NOMO-1 treated with dmso at 0.1 percent for 144 hours (cell line): ENCODE results near the gene SPNS1.
"Not testable (repeated sequence)": the region's sequence is repeated elsewhere in the genome, so short reads cannot be mapped to it uniquely, and the experiment has no call there.

Source experiments
- DNase-seq: peaks from one replicate; lab custom pipeline; 2025; ENCODE audit not compliant: unreplicated experiment; lab: John Stamatoyannopoulos, UW

SPNS1 gene

DNA sequence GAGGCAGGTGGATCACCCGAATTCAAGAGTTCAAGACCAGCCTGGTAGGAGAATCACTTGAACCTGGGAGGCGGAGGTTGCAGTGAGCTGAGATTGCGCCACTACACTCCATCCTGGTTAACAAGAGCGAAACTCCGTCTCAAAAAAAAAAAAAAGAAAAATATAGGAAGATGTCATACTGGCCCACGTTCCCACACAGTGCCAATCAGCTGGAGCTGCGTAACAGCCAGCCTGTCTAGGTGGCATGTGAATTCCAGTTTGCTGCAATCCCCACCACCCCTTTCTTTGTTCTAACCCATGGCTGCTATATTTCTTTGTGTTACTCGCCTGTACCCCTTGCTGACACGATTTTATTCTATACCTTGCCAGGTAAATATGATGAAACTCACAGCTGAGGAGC lies 16.4 kb upstream of the SPNS1 start:
- DNase-seq: no peak

DNA sequence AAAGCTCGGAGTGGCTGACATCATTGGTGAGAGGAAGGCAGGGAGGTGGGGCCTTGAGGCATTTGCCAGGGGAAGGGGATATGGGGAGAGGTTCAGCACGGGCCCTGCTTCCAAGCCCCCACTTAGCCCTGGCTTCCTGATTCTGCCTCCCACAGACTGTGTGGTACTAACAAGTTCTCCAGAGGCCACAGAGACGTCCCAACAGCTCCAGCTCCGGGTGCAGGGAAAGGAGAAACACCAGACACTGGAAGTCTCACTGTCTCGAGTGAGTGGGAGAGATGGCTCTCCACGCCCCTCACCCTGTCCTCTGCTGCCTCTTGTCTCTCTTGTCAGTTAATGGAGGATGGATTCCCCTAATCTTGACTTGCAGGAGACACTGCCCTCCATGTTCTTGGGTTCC lies 15.7 kb upstream of the SPNS1 start:
- DNase-seq: no peak

DNA sequence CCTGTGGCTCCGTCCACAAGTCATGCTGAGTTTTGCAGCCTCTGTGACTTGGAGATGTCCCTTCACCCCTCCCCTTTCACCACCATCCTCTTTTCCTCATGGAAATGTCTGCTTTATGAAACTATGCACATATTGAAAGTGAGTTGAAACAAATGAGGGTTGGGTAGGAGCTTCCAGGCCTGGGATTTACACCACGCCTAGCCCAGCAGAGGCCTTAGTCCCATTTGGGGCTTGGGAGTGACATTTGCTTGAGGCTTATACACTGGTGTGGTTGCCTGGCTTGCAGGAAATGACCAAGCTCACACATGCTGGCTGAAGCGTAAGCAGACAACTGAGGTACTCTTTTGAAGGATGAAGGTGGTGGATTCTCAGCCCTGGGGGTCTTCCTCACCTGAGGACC lies 10.5 kb upstream of the SPNS1 start:
- DNase-seq: no peak

DNA sequence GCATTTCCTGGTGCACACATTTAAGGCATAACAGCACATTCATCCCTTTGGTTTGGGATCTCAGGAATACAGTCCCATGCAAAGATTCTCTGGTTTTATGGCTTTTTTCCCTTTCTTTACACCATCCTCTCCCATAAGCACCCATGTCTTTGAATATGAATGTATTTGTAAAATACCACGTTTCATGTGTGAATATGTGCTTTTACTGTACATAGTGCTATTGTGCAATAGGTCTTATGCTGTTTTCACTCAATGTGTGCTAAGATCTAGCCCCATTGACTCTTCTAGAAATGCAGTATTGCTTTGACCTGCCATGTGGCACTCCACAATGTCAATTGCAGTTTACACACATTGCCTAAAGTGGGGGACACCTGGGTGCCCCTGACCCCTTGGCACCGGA lies 10.1 kb upstream of the SPNS1 start:
- no peak for DNase-seq

DNA sequence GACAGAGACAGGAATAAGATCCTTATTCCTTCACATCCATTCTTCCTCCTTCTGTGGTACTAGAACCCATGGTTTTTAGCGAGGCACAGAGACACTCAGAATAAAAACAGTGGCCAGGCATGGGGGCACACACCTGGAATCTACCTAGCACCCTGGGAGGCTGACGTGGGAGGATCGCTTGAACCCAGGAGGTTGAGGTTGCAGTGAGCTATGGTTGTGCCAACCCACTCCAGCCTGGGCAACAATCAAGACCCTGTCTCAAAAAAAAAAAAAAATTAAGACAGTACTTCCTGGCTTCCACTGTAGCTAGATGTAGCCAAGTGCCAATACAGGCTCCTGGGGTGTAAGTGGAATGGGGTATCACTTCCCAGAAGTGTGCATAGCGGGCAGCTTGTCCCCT lies 7.4 kb upstream of the SPNS1 start:
- no peak for DNase-seq

DNA sequence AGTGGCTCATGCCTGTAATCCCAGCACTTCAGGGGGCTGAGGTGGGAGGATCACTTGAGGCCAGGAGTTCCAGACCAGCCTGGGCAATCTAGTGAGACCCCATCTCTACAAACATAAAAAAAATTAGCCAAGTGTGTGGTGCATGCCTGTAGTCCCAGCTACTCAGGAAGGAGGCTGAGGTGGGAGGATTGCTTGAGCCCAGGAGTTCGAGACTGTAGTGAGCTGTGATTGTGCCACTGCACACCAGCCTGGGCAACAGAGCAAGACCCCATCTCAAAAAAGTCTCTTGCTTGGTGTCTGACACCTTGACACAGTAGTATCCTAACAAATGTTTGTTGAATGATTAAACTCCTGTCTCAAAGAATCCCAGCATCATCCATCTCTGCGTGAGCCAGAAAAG lies 4.9 kb upstream of the SPNS1 start:
- not testable (repeated sequence) for DNase-seq

DNA sequence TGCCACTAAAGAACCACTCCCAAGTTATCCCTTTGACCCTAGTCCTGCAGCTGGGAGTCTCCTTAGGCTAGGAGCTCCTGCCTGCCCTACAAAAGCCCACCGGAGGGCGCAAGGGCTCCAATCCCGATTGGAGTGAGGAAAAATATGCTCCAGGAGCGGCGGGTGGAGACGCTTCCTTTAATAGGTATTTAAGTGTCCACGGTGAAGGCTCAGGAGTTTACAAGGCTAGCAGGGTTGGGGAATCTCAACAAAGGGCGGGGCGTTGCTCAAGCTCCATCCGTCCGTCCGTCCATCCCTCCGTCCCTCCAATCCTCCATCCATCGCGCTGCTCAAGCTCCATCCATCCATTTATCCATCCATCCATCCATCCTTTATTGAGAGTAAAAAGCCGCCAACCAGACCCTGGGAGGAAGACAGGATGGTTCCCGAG lies 556 bp upstream of the SPNS1 start:
- DNase-seq: no peak

DNA sequence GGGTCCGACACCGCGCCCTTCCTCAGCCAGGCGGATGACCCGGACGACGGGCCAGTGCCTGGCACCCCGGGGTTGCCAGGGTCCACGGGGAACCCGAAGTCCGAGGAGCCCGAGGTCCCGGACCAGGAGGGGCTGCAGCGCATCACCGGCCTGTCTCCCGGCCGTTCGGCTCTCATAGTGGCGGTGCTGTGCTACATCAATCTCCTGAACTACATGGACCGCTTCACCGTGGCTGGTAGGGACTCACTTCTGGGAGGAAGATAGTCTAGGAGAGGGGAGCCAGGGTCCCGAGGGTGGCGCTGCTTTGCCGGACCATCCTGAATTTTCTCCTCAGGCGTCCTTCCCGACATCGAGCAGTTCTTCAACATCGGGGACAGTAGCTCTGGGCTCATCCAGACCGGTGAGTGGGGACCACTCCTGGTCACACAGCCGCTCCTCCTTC lies 601 bp downstream of the SPNS1 start:
- no peak for DNase-seq

DNA sequence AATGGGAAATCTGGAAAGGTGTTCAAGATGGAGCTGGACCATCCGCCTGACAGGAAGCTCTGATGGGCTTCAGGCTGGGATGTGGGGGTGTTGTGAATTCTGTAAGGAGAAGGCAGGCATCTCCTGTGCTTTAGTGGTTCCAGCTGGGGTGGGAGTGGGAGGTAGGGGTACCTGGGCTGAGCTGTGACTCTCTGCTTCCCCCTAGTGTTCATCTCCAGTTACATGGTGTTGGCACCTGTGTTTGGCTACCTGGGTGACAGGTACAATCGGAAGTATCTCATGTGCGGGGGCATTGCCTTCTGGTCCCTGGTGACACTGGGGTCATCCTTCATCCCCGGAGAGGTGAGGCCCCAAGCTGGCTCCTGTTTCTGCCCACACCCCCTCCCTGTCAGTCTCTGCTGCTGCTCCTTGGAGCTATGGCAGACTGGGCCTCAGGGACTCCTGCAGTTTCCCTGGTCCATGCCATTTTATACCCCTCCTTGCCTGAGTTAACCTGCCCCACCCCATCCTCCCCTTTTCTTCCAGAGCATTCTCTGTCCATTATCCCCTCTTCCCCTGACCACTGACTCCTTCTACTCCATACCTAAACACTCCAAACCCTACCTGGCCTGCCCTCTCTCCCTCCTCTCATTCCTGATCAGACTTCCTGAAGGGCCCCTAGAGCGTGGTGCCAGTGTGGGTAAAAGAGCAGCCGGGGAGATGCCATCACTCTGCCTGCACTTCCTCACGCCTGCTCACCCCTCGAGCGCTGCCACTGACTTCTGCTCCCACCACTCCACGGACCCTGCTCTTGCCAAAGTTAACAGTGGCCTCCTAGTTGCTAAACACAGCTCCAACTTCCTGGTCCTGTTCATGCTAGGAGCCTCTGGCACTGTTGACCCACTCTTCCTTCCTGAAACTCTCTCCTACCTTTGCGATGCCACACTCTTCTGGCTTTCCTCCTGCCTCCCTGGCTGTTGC lies 3.4 kb downstream of the SPNS1 start:
- no peak for DNase-seq

DNA sequence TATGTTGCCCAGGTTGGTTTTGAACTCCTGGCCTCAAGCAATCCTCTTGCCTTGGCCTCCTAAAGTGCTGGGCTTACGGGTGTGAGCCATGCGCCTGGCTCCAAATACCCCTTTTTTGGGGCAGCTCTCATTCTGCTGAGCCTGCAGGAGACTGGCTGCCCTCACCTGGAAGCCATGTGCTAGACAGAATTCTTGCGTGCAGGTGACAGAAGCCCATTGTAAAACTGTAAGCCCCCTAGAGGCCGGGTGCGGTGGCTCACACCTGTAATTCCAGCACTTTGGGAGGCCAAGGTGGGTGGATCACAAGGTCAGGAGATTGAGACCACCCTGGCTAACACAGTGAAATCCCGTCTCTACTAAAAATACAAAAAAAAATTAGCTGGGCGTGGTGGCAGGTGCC lies 5.8 kb downstream of the SPNS1 start:
- DNase-seq: not testable (repeated sequence)

DNA sequence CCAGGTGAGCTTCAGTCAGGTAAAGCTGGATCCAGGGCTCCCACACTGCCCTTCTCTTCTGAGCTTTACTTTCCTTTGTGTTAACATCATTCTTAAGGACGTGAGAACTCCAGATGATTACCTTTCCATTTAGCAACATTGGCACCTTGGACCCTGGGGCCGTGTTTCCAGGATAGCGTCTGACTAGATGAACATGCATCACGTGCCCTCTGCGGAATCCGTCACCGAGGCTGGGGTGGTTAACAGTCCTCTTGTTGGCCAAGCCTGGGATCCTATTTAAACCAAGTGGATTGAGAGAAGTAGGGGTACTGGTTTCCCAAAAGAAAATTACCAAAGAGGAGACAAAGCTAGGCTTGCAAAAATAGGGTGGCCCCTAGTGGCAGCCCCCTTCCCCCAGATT lies 6.4 kb downstream of the SPNS1 start:
- DNase-seq: no peak

DNA sequence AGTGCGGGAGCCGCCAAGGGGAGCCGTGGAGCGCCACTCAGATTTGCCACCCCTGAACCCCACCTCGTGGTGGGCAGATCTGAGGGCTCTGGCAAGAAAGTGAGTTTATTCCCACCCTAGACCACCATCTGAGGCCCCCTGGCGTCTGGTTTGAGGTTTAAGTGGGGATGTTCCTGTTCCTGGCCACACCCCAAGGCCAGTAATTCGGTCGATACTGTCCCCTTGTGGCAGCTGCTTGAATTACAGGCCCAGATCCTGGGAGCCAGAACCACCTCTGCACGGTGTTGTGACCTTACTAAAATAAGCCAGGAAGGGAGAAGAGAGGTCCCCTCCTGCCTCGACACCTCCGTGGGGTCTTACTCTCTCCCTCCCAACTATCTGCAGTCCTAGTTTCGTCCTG lies 6.9 kb downstream of the SPNS1 start:
- DNase-seq: no peak

DNA sequence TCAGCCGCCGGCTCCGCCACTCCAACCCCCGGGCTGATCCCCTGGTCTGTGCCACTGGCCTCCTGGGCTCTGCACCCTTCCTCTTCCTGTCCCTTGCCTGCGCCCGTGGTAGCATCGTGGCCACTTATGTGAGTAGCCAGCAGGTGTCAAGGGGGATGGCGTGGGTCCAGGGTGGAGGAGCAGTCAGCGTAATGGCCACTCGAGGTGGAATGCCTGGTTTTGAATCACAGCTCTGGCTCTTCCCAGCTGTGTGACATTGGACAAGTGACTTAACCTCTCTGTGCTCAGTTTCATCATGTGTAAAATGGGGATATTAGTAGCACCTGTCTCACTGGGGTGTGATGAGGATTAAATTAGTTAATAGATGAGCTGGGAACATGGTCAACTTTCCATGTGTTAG lies 7.8 kb downstream of the SPNS1 start:
- no peak for DNase-seq

DNA sequence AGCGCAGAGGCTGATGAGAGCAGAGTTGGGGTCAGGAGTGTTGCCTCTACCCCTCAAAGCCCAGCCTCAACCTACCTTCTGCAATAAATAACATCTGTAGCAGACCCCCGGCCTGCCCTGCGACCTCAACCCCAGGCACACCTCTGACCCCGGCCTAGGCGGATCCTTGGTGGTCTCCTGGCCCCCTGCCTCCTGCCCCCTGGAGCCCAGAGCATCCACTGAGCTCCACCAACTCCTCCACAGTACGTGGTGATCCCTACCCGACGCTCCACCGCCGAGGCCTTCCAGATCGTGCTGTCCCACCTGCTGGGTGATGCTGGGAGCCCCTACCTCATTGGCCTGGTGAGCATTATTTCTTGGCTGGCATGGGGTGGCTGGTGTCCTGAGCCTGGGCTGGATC lies 8.4 kb downstream of the SPNS1 start:
- DNase-seq: no peak

DNA sequence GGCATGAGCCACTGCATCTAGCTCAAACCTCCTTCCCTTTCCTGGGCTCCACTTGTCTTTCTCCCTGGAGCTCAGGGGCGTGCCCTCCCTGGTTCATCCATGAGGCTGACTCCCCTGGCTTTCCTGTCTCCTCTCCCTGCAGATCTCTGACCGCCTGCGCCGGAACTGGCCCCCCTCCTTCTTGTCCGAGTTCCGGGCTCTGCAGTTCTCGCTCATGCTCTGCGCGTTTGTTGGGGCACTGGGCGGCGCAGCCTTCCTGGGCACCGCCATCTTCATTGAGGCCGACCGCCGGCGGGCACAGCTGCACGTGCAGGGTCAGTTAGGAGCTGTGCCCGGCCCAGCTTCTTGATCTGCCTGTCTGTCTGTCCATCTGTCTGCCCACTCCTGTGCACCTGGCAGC lies 9.1 kb downstream of the SPNS1 start:
- DNase-seq: peak; percentile 84

DNA sequence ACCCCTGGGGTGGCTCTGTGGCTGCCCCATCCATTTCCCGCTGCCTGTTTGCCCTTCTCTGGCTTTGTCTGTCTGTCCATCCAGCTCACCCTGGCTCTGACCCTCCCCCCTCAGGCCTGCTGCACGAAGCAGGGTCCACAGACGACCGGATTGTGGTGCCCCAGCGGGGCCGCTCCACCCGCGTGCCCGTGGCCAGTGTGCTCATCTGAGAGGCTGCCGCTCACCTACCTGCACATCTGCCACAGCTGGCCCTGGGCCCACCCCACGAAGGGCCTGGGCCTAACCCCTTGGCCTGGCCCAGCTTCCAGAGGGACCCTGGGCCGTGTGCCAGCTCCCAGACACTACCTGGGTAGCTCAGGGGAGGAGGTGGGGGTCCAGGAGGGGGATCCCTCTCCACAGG lies 9.5 kb downstream of the SPNS1 start:
- no peak for DNase-seq

DNA sequence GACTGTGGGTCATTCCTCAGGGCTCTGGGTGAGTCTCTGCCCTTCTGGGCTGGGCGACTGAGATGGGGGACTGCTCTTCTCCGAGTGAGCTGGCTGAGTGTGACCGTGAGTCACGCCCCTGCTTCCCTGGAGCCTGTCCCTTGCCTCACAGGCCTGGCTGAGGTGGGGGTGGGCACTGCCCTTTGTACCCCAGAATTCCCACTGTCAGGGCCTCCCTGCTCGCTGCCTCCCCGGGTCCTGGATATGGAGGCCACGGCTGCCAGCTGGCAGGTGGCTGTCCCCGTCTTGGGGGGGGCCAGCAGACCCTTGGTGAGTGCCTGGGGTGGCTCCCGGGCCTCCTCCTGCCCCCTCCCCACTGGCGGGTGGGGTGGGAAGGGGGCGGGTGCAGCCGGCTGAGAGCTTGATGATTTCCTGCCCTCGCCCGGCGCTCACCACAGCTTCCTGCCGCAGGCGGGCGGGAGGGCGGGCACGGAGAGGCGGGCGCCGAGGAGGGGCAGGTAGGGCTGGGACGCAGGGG lies 10.1 kb downstream of the SPNS1 start, which contains the start of gene LAT:
LAT (plus strand) TSS at position 434 of the 517 bp plus-strand sequence. CDS start 366 bp downstream, outside the sequence.
- peak; percentile 68 for DNase-seq

DNA sequence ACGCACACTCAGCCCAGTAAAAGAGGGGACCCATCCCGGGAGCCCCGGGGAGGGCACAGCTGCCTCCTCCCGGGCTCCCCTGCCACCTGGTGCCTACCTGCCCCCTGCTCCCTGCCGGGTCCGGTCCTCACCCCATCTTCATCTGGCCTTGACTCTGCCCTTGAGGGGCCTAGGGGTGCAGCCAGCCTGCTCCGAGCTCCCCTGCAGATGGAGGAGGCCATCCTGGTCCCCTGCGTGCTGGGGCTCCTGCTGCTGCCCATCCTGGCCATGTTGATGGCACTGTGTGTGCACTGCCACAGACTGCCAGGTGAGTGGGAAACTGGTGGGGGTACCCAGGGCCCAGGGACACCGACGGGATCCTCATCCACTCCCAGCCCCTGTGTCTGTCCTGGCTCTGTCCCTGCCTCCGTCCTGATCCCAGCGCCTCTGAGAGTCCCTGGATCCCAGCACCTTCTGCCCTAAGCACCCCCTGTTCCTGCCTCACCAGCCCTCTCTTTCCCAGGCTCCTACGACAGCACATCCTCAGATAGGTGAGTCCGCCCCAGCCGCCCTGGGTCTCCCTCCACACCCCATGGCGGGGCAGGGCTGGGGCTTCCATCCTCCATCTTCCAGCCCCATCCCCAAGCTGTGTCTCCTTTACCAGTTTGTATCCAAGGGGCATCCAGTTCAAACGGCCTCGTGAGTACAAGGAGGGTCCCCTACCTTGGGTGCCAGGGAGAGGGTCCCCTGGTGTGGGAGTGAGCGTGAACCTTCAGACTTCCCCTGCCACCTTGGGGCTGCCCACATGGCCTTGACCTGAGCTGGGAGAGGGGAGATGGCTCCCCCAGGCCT lies 10.8 kb downstream of the SPNS1 start:
- DNase-seq: no peak

DNA sequence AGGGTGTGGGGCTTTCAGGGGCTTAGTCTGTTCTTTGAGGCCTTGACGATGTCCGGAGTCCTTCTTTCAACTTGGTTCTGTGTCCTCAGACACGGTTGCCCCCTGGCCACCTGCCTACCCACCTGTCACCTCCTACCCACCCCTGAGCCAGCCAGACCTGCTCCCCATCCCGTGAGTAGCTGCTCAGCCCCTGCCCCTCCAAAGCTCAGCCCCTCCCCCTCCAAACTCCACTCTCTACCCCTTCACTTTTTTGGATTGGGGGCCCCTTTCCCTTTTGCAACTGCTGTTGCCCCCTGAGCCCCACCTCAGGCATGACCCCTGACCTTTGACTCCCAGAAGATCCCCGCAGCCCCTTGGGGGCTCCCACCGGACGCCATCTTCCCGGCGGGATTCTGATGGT lies 11.5 kb downstream of the SPNS1 start:
- DNase-seq: no peak

DNA sequence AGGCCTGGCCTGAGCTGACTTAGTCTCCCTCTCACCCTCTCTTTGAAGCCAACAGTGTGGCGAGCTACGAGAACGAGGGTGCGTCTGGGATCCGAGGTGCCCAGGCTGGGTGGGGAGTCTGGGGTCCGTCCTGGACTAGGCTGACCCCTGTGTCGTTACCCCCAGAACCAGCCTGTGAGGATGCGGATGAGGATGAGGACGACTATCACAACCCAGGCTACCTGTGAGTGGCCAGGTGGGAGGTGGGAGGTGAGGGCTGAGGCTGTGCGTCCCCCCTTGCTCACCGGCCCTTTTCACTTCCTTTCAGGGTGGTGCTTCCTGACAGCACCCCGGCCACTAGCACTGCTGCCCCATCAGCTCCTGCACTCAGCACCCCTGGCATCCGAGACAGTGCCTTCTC lies 11.9 kb downstream of the SPNS1 start:
- DNase-seq: no peak

DNA sequence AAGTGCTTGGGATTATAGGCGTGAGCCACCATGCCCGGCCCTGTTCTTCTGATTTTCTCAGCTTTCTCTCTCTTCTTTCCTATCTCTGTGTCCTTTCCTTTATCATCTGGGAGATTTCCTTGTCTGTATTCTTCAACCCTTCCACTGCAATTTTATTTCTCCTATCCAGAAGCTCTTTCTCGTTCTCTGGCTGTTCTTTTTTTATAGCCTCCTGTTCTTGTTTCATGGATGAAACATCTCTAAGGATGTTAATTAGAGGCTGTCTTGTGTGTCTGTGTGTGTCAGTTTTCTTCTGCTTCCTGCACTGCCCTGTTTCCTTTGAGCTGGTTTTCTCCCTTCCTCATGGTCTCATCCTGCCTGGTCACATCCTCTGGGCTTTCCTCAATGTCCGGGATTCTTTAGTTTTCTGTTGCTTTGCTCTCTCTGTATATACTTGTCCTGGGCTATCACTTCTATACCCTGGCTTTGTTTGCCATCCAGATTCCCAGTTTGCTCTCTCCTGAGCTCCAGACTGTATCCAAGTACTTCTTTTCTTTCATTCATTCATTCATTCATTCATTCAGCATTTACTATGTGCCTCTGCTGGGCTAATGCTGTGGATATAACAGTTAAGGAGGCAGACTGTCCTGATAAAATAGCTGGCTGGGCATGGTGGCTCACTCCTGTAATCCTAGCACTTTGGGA lies 12.7 kb downstream of the SPNS1 start:
- DNase-seq: no peak
